Measurements from ENCODE around the gene DGKZ. TPM values are rescaled to one million over a fixed set of nuclear protein-coding genes. Genes with fewer than 3 reads are reported as not detected.

Gene DGKZ
- total and polyA plus RNA-seq, 4 donors, result 4.6 to 24.3 (median 14.4) TPM

DNA sequence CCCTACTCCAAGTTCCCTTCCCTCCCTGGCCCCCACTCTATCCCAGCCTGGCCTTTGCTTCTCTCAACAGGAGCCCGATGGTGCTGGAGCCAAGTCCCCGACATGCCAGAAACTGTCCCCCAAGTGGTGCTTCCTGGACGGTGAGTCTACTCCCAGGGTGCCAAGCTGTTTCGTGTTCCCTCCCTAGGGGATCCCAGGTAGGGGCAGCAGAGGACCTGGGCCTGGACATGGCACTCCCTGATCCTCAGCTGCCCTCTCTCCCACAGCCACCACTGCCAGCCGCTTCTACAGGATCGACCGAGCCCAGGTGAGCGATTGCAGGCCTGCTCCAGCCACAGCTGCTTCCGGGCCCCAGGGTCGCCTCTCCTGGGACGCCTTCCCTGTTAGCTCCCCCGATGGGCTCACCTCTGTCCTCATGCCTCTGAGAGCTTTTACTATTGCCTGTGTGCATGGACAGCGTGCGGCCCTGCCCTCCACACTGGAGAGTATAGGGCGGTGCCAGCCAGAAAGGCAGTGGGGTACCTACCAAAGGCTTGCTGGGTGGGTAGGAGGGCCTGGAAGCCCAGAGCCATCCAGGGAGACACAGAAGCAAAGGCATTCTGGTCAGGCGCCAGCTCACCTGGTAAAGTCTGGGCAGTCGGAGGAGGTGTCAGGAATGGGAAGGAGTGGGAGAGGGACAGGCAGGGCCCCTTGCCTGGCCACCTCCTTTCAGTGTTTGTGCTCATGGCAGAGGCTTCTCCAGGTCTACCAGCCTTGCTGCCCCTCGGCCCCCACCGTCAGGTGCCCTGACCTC lies 29.2 kb downstream of the DGKZ start:
- Histone ChIP-seq H3K27ac (ENCODE audit: low read depth in 1 of 2, low read length in 2 of 2) (no peak overlapping the region), H3K9ac (ENCODE audit: low read depth in 1 of 2, low read length in 2 of 2) (no peak overlapping the region), H3K36me3 (ENCODE audit: control insufficient read depth in 4 of 4, insufficient read depth in 3 of 4, low read depth in 1 of 4, low read length in 3 of 4) (peaks cover 7 to 47% (median 15%) of the 10 kb centered on the region in 4 donors), H3K4me3 (ENCODE audit: low read depth in 1 of 3, low read length in 3 of 3) (no peak overlapping the region), H3K27me3 (ENCODE audit: control insufficient read depth in 4 of 4, insufficient read depth in 4 of 4, low read length in 3 of 4) (no peaks in the 10 kb centered on the region), H3K4me1 (ENCODE audit: control insufficient read depth in 4 of 4, insufficient read depth in 4 of 4, low read length in 3 of 4) (peaks cover 0 to 5% (median 0%) of the 10 kb centered on the region in 4 donors), H3K9me3 (ENCODE audit: control insufficient read depth in 4 of 4, low read length in 3 of 4) (no peaks in the 10 kb centered on the region)
- TF ChIP-seq YY1 (IDR thresholded peaks at IDR 0.05), result no peak
- TF ChIP-seq HNF4A (conservative IDR thresholded peaks at IDR 0.05), result no peak
- no peak for TF ChIP-seq GABPA (IDR thresholded peaks at IDR 0.05 in 1 of 2, conservative IDR thresholded peaks at IDR 0.05 in 1 of 2)
- TF ChIP-seq, protein P1, sequence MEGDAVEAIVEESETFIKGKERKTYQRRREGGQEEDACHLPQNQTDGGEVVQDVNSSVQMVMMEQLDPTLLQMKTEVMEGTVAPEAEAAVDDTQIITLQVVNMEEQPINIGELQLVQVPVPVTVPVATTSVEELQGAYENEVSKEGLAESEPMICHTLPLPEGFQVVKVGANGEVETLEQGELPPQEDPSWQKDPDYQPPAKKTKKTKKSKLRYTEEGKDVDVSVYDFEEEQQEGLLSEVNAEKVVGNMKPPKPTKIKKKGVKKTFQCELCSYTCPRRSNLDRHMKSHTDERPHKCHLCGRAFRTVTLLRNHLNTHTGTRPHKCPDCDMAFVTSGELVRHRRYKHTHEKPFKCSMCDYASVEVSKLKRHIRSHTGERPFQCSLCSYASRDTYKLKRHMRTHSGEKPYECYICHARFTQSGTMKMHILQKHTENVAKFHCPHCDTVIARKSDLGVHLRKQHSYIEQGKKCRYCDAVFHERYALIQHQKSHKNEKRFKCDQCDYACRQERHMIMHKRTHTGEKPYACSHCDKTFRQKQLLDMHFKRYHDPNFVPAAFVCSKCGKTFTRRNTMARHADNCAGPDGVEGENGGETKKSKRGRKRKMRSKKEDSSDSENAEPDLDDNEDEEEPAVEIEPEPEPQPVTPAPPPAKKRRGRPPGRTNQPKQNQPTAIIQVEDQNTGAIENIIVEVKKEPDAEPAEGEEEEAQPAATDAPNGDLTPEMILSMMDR (IDR thresholded peaks at IDR 0.05; ENCODE audit: low read depth, low read length, missing input control), result no peak
- no peak for TF ChIP-seq HNF4G (IDR thresholded peaks at IDR 0.05)
- TF ChIP-seq, protein P2, sequence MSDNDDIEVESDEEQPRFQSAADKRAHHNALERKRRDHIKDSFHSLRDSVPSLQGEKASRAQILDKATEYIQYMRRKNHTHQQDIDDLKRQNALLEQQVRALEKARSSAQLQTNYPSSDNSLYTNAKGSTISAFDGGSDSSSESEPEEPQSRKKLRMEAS (IDR thresholded peaks at IDR 0.05), result no peak
- no peak for TF ChIP-seq TAF1 (conservative IDR thresholded peaks at IDR 0.05)
- TF ChIP-seq FOXA1 (IDR thresholded peaks at IDR 0.05), result no peak
- TF ChIP-seq, protein P3, sequence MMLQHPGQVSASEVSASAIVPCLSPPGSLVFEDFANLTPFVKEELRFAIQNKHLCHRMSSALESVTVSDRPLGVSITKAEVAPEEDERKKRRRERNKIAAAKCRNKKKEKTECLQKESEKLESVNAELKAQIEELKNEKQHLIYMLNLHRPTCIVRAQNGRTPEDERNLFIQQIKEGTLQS (IDR thresholded peaks at IDR 0.05), result no peak
- TF ChIP-seq SP1 (IDR thresholded peaks at IDR 0.05), result no peak
- no peak for TF ChIP-seq FOXA2 (IDR thresholded peaks at IDR 0.05)
- TF ChIP-seq, protein P4, sequence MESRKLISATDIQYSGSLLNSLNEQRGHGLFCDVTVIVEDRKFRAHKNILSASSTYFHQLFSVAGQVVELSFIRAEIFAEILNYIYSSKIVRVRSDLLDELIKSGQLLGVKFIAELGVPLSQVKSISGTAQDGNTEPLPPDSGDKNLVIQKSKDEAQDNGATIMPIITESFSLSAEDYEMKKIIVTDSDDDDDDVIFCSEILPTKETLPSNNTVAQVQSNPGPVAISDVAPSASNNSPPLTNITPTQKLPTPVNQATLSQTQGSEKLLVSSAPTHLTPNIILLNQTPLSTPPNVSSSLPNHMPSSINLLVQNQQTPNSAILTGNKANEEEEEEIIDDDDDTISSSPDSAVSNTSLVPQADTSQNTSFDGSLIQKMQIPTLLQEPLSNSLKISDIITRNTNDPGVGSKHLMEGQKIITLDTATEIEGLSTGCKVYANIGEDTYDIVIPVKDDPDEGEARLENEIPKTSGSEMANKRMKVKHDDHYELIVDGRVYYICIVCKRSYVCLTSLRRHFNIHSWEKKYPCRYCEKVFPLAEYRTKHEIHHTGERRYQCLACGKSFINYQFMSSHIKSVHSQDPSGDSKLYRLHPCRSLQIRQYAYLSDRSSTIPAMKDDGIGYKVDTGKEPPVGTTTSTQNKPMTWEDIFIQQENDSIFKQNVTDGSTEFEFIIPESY (IDR thresholded peaks at IDR 0.05), result no peak
- WGBS, result 97% methylated on average over 19 of the region's 19 CpGs
- DNase-seq (ENCODE audit: low spot score), result no peak

DNA sequence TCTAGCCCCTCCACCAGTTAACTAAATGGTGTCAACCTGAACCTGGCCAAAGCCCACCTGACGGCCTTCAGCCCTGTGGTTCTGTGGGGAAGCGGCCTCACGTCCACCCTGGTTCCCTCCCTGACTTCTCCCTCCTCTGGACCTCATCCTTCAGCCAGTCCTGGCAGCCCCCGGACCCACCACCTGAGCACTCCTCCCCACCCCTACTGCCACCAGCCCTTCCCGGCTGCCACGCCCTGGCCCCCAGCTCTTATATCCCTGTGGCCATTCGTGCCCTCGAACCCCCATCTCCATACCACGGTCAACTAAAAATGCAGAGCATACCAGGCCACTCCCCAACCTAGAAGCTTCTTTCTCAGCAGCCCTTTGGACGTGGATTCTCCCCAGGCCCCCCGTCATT lies 30.0 kb downstream of the DGKZ start:
- no peak overlapping the region for H3K27ac ChIP-seq (ENCODE audit: low read depth in 1 of 2, low read length in 2 of 2)
- no peak for DNase-seq (ENCODE audit: low spot score)
- no peak overlapping the region for H3K9ac ChIP-seq (ENCODE audit: low read depth in 1 of 2, low read length in 2 of 2)
- no peaks in the 10 kb centered on the region for H3K27me3 ChIP-seq (ENCODE audit: control insufficient read depth in 4 of 4, insufficient read depth in 4 of 4, low read length in 3 of 4)
- WGBS, result 97% methylated on average over 11 of the region's 11 CpGs
- no peaks in the 10 kb centered on the region for H3K9me3 ChIP-seq (ENCODE audit: control insufficient read depth in 4 of 4, low read length in 3 of 4)
- H3K4me3 ChIP-seq (ENCODE audit: low read depth in 1 of 3, low read length in 3 of 3), result no peak overlapping the region
- H3K4me1 ChIP-seq (ENCODE audit: control insufficient read depth in 4 of 4, insufficient read depth in 4 of 4, low read length in 3 of 4), result peaks cover 4 to 11% (median 5%) of the 10 kb centered on the region in 4 donors
- TF ChIP-seq JUND (IDR thresholded peaks at IDR 0.05), result no peak
- TF ChIP-seq TAF1 (conservative IDR thresholded peaks at IDR 0.05), result no peak
- no peak for TF ChIP-seq NR2F2 (IDR thresholded peaks at IDR 0.05)
- TF ChIP-seq, protein P2 (IDR thresholded peaks at IDR 0.05), result no peak
- no peak for TF ChIP-seq HNF4G (IDR thresholded peaks at IDR 0.05)
- no peak for TF ChIP-seq HNF4A (conservative IDR thresholded peaks at IDR 0.05)
- no peak for TF ChIP-seq FOXA1 (IDR thresholded peaks at IDR 0.05)
- TF ChIP-seq, protein P3 (IDR thresholded peaks at IDR 0.05), result no peak
- no peak for TF ChIP-seq EGR1 (IDR thresholded peaks at IDR 0.05; ENCODE audit: low read depth in 2 of 2)
- TF ChIP-seq FOXA2 (IDR thresholded peaks at IDR 0.05), result no peak
- TF ChIP-seq YY1 (IDR thresholded peaks at IDR 0.05), result no peak
- TF ChIP-seq SP1 (IDR thresholded peaks at IDR 0.05), result no peak
- TF ChIP-seq, protein P5, sequence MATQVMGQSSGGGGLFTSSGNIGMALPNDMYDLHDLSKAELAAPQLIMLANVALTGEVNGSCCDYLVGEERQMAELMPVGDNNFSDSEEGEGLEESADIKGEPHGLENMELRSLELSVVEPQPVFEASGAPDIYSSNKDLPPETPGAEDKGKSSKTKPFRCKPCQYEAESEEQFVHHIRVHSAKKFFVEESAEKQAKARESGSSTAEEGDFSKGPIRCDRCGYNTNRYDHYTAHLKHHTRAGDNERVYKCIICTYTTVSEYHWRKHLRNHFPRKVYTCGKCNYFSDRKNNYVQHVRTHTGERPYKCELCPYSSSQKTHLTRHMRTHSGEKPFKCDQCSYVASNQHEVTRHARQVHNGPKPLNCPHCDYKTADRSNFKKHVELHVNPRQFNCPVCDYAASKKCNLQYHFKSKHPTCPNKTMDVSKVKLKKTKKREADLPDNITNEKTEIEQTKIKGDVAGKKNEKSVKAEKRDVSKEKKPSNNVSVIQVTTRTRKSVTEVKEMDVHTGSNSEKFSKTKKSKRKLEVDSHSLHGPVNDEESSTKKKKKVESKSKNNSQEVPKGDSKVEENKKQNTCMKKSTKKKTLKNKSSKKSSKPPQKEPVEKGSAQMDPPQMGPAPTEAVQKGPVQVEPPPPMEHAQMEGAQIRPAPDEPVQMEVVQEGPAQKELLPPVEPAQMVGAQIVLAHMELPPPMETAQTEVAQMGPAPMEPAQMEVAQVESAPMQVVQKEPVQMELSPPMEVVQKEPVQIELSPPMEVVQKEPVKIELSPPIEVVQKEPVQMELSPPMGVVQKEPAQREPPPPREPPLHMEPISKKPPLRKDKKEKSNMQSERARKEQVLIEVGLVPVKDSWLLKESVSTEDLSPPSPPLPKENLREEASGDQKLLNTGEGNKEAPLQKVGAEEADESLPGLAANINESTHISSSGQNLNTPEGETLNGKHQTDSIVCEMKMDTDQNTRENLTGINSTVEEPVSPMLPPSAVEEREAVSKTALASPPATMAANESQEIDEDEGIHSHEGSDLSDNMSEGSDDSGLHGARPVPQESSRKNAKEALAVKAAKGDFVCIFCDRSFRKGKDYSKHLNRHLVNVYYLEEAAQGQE (IDR thresholded peaks at IDR 0.05), result no peak
- peaks cover 6 to 44% (median 12%) of the 10 kb centered on the region in 4 donors for H3K36me3 ChIP-seq (ENCODE audit: control insufficient read depth in 4 of 4, insufficient read depth in 3 of 4, low read depth in 1 of 4, low read length in 3 of 4)

All from liver (tissue), 9 donors.